ENCODE results near the gene WWTR1. TPM values are rescaled to one million over a fixed set of nuclear protein-coding genes. Genes with fewer than 3 reads are reported as not detected.
A peak's percentile ranks its signal among the peaks of the same experiment; 100 is the strongest.

WWTR1 gene
- total and polyA plus RNA-seq, 2 of the 8 experiments (the other 6 are each of a cell fraction or from before 2014, with no cell fraction given), result 15.7 to 18.6 TPM

GRCh38 chr3:149657321-149657925 is 402 bp downstream of the WWTR1 start:
- no peak for FAIRE-seq
- Histone ChIP-seq H3K18ac (ENCODE audit: extremely low read depth, low read length) (peak overlapping the region; percentile 85), H2BK15ac (ENCODE audit: low read length) (peak overlapping the region; percentile 25; the same call in 1 of the 2 replicates), H3K4me3 (ENCODE audit: extremely low read depth in 1 of 4, insufficient read depth in 2 of 4, low read depth in 3 of 4, low read length in 4 of 4) (peak overlapping the region; percentile 53 to 83 (median 73)), H3K36me3 (ENCODE audit: control insufficient read depth in 2 of 4, insufficient read depth in 4 of 4, low read length in 3 of 4) (peaks cover 0 to 3% (median 0%) of the 10 kb centered on the region in 4 experiments; a peak in 1 of 8 replicates), H2AK5ac (ENCODE audit: low read depth, low read length) (no peak overlapping the region), H3K9ac (replicated peaks in 1 of 4; ENCODE audit: extremely low read depth in 1 of 4, low read depth in 3 of 4, low read length in 3 of 4) (peak overlapping the region; percentile 81 to 95 (median 93)), H3K56ac (replicated peaks; ENCODE audit: insufficient read length, low read depth, low read length) (no peak overlapping the region), H4K8ac (ENCODE audit: extremely low read depth, insufficient read depth, low read length) (peak overlapping the region; percentile 87; the same call in 1 of the 2 replicates), H2BK12ac (ENCODE audit: low read depth, low read length) (peak overlapping the region; percentile 91), H2BK120ac (replicated peaks; ENCODE audit: low read depth, low read length) (no peak overlapping the region), H2BK5ac (ENCODE audit: low read depth, low read length) (peak overlapping the region; percentile 96), H2AFZ (ENCODE audit: low read length) (no peak overlapping the region; the same call in 1 of the 2 replicates), H4K20me1 (replicated peaks in 1 of 2; ENCODE audit: control insufficient read depth in 1 of 2, insufficient read depth in 2 of 2, low read length in 2 of 2) (peaks cover 0 to 4% of the 10 kb centered on the region in 2 experiments), H4K91ac (replicated peaks; ENCODE audit: insufficient read length, low read length) (peak overlapping the region; percentile 2), H3K4me2 (ENCODE audit: insufficient read depth in 1 of 2, low read depth in 2 of 2, low read length in 2 of 2) (peak overlapping the region; percentile 95 to 99), H3K23me2 (ENCODE audit: low read depth, low read length) (peaks cover 26% of the 10 kb centered on the region), H3K27ac (ENCODE audit: low read depth, low read length) (peak overlapping the region; percentile 98; the same call in 1 of the 2 replicates), H3K27me3 (replicated peaks in 1 of 4; ENCODE audit: control insufficient read depth in 3 of 4, extremely low read depth in 1 of 4, insufficient read depth in 3 of 4, low read length in 3 of 4) (peaks cover 0 to 12% (median 8%) of the 10 kb centered on the region in 4 experiments; a peak in 4 of 7 replicates), H3K79me2 (ENCODE audit: control insufficient read depth in 1 of 2, insufficient read depth in 2 of 2, low read length in 2 of 2) (peaks cover 0 to 23% of the 10 kb centered on the region in 2 experiments; a peak in 3 of 4 replicates), H3K4ac (replicated peaks; ENCODE audit: insufficient read length, low read depth, low read length) (no peak overlapping the region), H3K4me1 (replicated peaks in 1 of 4; ENCODE audit: control insufficient read depth in 3 of 4, insufficient read depth in 4 of 4, low read length in 3 of 4) (peaks cover 0 to 5% (median 1%) of the 10 kb centered on the region in 4 experiments), H2BK20ac (ENCODE audit: low read length) (no peak overlapping the region), H3K9me3 (ENCODE audit: insufficient read depth in 2 of 2, low read depth in 1 of 2, low read length in 1 of 2) (no peaks in the 10 kb centered on the region), H3K14ac (ENCODE audit: insufficient read length) (no peak overlapping the region), H3K23ac (ENCODE audit: insufficient read length) (no peak overlapping the region), H3K79me1 (ENCODE audit: low read depth, low read length) (peaks cover 5% of the 10 kb centered on the region), H4K5ac (ENCODE audit: insufficient read length, low read depth, low read length) (peak overlapping the region; percentile 61)
- ChIA-PET CTCF (ENCODE audit: partially characterized antibody) (interaction anchor here (1.1 to 5.3 kb wide), 8 partner anchors 9 to 151 kb away, joined by 3 to 35 read pairs (median 4); no protein-coding TSS in a partner anchor), POLR2A (ENCODE audit: partially characterized antibody) (interaction anchor here (0.7 to 5.8 kb wide), 32 partner anchors 9 to 156 kb away, joined by 3 to 53 read pairs (median 5); partner anchors contain the start of genes COMMD2 and RNF13)
- DNase-seq (ENCODE audit: low read depth in 1 of 2, low spot score in 2 of 2), result no peak
- WGBS, 2 experiments (ENCODE audit: extremely low coverage in 1 of 2, insufficient coverage in 1 of 2, insufficient read length in 1 of 2, insufficient replicate concordance in 2 of 2, low coverage in 1 of 2, low lambda C conversion rate in 2 of 2, missing lambda C conversion rate in 1 of 2), result 0% methylated on average over 37 of the region's 41 CpGs; no CpG with 5 or more reads in 1 of the 2 experiments
- TF ChIP-seq YY1 (IDR thresholded peaks at IDR 0.05; ENCODE audit: low read depth, low read length) (0 out of 2 replicates have a peak, but pooled peaks have one; percentile 39), BACH1 (IDR thresholded peaks at IDR 0.05; ENCODE audit: low read length) (no peak), SAP30 (IDR thresholded peaks at IDR 0.05; ENCODE audit: insufficient read depth, insufficient replicate concordance, low read length) (no peak), KDM4A (IDR thresholded peaks at IDR 0.05; ENCODE audit: low read depth, low read length, severe bottlenecking) (peak; percentile 33), SP1 (IDR thresholded peaks at IDR 0.05; ENCODE audit: low read depth, low read length) (no peak), SIN3A (conservative IDR thresholded peaks at IDR 0.05 in 1 of 2, IDR thresholded peaks at IDR 0.05 in 1 of 2; ENCODE audit: low read depth in 1 of 2, low read length in 2 of 2) (0 out of 4 replicates have a peak, but pooled peaks of 1 of the 2 experiments have one; percentile 15), HDAC2 (IDR thresholded peaks at IDR 0.05; ENCODE audit: borderline replicate concordance in 1 of 2, low read depth in 2 of 2, low read length in 2 of 2) (no peak), SRF (IDR thresholded peaks at IDR 0.05; ENCODE audit: low read depth, low read length) (no peak), RFX5 (IDR thresholded peaks at IDR 0.05; ENCODE audit: borderline replicate concordance, low read depth, low read length) (no peak), POU5F1 (IDR thresholded peaks at IDR 0.05; ENCODE audit: low read depth, low read length) (no peak), PHF8 (conservative IDR thresholded peaks at IDR 0.05; ENCODE audit: low read depth, low read length) (peak; percentile 25)
